DOHH2 (cell line): ENCODE measurements around the gene GCN1.

ENCODE experiments used
- EZH2phosphoT487 ChIP-seq: fragments of 200-600 bp; sonication (generic); IDR thresholded peaks from 2 replicates; pipeline ENCODE4 v1.6.1; 2017; ENCODE audit warnings: borderline replicate concordance, mild to moderate bottlenecking, antibody characterized with exemption, low read length, moderate library complexity, mixed read lengths
- TF ChIP-seq, protein P1 (sequence below): fragments of 200-600 bp; sonication (generic); IDR thresholded peaks from one replicate; pipeline ENCODE4 v1.5.1; 2014; ENCODE audit warnings: antibody characterized with exemption, mild to moderate bottlenecking, low read depth, low read length; ENCODE audit not compliant: poor library complexity, severe bottlenecking

DNA sequence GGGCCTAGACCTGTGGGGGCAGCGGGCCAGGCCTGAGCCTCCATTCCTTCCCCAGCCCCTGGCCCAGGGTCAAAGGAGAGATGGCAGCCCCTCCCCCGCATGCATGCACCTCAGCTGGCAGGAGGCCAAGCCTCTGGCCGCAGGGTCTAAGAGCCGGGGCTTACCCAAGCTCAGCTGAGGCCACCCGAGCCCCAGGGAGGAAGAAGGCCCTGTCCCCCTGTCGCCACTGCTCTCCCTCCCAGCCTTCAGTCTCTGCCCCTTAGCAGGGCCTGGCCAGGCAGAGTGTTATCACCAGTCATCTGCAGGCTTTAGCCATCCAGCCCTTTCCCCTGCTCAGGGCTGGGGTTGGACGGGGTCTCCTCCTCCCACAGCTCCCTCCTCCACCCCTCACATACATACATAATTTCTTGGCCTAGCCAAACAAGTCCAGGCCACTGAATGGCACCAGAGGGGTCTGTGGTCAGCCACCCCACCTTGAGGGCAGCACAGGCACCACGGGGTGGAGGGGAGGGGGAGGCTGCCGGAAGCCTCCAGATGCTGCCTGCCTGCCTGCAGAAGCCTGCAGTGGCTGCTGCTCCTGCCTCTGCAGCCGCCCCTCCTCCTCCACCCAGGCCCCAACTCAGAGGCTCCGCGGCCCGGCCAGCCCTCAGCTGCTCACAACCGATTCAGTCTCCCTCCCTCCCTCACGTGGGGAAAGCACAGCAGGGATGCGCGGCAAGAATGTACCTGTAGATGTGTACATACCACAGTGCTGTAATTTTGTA is 100.7 kb downstream of the GCN1 start:
- TF ChIP-seq, protein P1, sequence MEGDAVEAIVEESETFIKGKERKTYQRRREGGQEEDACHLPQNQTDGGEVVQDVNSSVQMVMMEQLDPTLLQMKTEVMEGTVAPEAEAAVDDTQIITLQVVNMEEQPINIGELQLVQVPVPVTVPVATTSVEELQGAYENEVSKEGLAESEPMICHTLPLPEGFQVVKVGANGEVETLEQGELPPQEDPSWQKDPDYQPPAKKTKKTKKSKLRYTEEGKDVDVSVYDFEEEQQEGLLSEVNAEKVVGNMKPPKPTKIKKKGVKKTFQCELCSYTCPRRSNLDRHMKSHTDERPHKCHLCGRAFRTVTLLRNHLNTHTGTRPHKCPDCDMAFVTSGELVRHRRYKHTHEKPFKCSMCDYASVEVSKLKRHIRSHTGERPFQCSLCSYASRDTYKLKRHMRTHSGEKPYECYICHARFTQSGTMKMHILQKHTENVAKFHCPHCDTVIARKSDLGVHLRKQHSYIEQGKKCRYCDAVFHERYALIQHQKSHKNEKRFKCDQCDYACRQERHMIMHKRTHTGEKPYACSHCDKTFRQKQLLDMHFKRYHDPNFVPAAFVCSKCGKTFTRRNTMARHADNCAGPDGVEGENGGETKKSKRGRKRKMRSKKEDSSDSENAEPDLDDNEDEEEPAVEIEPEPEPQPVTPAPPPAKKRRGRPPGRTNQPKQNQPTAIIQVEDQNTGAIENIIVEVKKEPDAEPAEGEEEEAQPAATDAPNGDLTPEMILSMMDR = no peak
- no peak for TF ChIP-seq EZH2phosphoT487
